Measurements from ENCODE around the gene DNMT3B. TPM values are rescaled to one million over a fixed set of nuclear protein-coding genes. Genes with fewer than 3 reads are reported as not detected.

Gene DNMT3B
- total and polyA plus RNA-seq, 4 donors: 0.26 to 2.8 (median 0.60) TPM

- Histone ChIP-seq H3K4me3 (ENCODE audit: low read depth in 1 of 3, low read length in 3 of 3) (no peak overlapping the region), H3K27ac (ENCODE audit: low read depth in 1 of 2, low read length in 2 of 2) (no peak overlapping the region), H3K4me1 (ENCODE audit: control insufficient read depth in 4 of 4, insufficient read depth in 4 of 4, low read length in 3 of 4) (peaks cover 1 to 14% (median 11%) of the 10 kb centered on the region in 4 donors), H3K9ac (ENCODE audit: low read depth in 1 of 2, low read length in 2 of 2) (no peak overlapping the region), H3K36me3 (ENCODE audit: control insufficient read depth in 4 of 4, insufficient read depth in 3 of 4, low read depth in 1 of 4, low read length in 3 of 4) (peaks cover 0 to 2% (median 0%) of the 10 kb centered on the region in 4 donors), H3K27me3 (ENCODE audit: control insufficient read depth in 4 of 4, insufficient read depth in 4 of 4, low read length in 3 of 4) (no peaks in the 10 kb centered on the region), H3K9me3 (ENCODE audit: control insufficient read depth in 4 of 4, low read length in 3 of 4) (no peaks in the 10 kb centered on the region)
- TF ChIP-seq EGR1 (IDR thresholded peaks at IDR 0.05; ENCODE audit: low read depth in 2 of 2) (no peak), SP1 (IDR thresholded peaks at IDR 0.05) (no peak), FOXA1 (IDR thresholded peaks at IDR 0.05) (no peak), FOXA2 (IDR thresholded peaks at IDR 0.05) (no peak), GABPA (IDR thresholded peaks at IDR 0.05 in 1 of 2, conservative IDR thresholded peaks at IDR 0.05 in 1 of 2) (no peak), CTCF (IDR thresholded peaks at IDR 0.05; ENCODE audit: low read depth, low read length, missing input control) (no peak), JUND (IDR thresholded peaks at IDR 0.05) (no peak), NR2F2 (IDR thresholded peaks at IDR 0.05) (no peak), MAX (IDR thresholded peaks at IDR 0.05) (no peak), HNF4G (IDR thresholded peaks at IDR 0.05) (no peak), YY1 (IDR thresholded peaks at IDR 0.05) (no peak), HNF4A (conservative IDR thresholded peaks at IDR 0.05) (no peak), TAF1 (conservative IDR thresholded peaks at IDR 0.05) (no peak), RXRA (IDR thresholded peaks at IDR 0.05) (no peak), RAD21 (IDR thresholded peaks at IDR 0.05) (no peak)
- TF ChIP-seq, protein P1, sequence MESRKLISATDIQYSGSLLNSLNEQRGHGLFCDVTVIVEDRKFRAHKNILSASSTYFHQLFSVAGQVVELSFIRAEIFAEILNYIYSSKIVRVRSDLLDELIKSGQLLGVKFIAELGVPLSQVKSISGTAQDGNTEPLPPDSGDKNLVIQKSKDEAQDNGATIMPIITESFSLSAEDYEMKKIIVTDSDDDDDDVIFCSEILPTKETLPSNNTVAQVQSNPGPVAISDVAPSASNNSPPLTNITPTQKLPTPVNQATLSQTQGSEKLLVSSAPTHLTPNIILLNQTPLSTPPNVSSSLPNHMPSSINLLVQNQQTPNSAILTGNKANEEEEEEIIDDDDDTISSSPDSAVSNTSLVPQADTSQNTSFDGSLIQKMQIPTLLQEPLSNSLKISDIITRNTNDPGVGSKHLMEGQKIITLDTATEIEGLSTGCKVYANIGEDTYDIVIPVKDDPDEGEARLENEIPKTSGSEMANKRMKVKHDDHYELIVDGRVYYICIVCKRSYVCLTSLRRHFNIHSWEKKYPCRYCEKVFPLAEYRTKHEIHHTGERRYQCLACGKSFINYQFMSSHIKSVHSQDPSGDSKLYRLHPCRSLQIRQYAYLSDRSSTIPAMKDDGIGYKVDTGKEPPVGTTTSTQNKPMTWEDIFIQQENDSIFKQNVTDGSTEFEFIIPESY (IDR thresholded peaks at IDR 0.05): no peak
- TF ChIP-seq, protein P2, sequence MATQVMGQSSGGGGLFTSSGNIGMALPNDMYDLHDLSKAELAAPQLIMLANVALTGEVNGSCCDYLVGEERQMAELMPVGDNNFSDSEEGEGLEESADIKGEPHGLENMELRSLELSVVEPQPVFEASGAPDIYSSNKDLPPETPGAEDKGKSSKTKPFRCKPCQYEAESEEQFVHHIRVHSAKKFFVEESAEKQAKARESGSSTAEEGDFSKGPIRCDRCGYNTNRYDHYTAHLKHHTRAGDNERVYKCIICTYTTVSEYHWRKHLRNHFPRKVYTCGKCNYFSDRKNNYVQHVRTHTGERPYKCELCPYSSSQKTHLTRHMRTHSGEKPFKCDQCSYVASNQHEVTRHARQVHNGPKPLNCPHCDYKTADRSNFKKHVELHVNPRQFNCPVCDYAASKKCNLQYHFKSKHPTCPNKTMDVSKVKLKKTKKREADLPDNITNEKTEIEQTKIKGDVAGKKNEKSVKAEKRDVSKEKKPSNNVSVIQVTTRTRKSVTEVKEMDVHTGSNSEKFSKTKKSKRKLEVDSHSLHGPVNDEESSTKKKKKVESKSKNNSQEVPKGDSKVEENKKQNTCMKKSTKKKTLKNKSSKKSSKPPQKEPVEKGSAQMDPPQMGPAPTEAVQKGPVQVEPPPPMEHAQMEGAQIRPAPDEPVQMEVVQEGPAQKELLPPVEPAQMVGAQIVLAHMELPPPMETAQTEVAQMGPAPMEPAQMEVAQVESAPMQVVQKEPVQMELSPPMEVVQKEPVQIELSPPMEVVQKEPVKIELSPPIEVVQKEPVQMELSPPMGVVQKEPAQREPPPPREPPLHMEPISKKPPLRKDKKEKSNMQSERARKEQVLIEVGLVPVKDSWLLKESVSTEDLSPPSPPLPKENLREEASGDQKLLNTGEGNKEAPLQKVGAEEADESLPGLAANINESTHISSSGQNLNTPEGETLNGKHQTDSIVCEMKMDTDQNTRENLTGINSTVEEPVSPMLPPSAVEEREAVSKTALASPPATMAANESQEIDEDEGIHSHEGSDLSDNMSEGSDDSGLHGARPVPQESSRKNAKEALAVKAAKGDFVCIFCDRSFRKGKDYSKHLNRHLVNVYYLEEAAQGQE (IDR thresholded peaks at IDR 0.05): no peak
- TF ChIP-seq, protein P3, sequence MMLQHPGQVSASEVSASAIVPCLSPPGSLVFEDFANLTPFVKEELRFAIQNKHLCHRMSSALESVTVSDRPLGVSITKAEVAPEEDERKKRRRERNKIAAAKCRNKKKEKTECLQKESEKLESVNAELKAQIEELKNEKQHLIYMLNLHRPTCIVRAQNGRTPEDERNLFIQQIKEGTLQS (IDR thresholded peaks at IDR 0.05): no peak
- WGBS: 95% methylated on average over 5 of the region's 5 CpGs
- DNase-seq (ENCODE audit: low spot score): no peak
Measured at GRCh38 chr20:32741151-32741550, 21.0 kb upstream of the DNMT3B start.
